Measurements from ENCODE around the gene ZHX3. TPM values are rescaled to one million over a fixed set of nuclear protein-coding genes. Genes with fewer than 3 reads are reported as not detected.

Gene ZHX3
- total RNA-seq, 3 donors from 2014 or later (not counting 1 experiment from before 2014, with no cell fraction given) = 9.0 to 11.8 (median 10.3) TPM

GRCh38 chr20:41138475-41139226 is 178.9 kb downstream of the ZHX3 start:
- ATAC-seq (peak; percentile 27 to 45 (median 38)), DNase-seq (peak; percentile 39 to 77)
- intact Hi-C loops (cut with micrococcal nuclease) = loop anchor here (5.0 kb wide), 1 partner anchor 179 kb away; the partner anchor contains the start of gene ZHX3
- Mint-ChIP-seq H3K27ac (peak overlapping the region; percentile 93 to 94), H3K36me3 (no peaks in the 10 kb centered on the region), H3K4me1 (peaks cover 73 to 77% of the 10 kb centered on the region in 2 donors), H3K27me3 (ENCODE audit: low read depth in 2 of 2) (no peaks in the 10 kb centered on the region), H3K4me3 (peak overlapping the region; percentile 91), H3K9me3 (no peaks in the 10 kb centered on the region)
- peak overlapping the region; percentile 68 for H3K27ac ChIP-seq (ENCODE audit: low read length)
- peak overlapping the region; percentile 54 for H3K4me3 ChIP-seq (ENCODE audit: low read length)
- no peaks in the 10 kb centered on the region for H3K27me3 ChIP-seq (ENCODE audit: control insufficient read depth, insufficient read depth, low read length)
- TF ChIP-seq CTCF (IDR thresholded peaks at IDR 0.05) = no peak
- H3K4me1 ChIP-seq (ENCODE audit: control insufficient read depth, insufficient read depth, low read length) = peaks cover 77% of the 10 kb centered on the region
- no peaks in the 10 kb centered on the region for H3K36me3 ChIP-seq (ENCODE audit: control insufficient read depth, insufficient read depth, low read length)
- WGBS (ENCODE audit: insufficient coverage) = 19% methylated on average over 12 of the region's 12 CpGs
- H3K9me3 ChIP-seq (ENCODE audit: control insufficient read depth, insufficient read depth, low read length) = no peaks in the 10 kb centered on the region

- WGBS (ENCODE audit: insufficient coverage) = 2% methylated on average over 66 of the region's 66 CpGs
- H3K9me3 Mint-ChIP-seq = no peaks in the 10 kb centered on the region
- H3K27me3 Mint-ChIP-seq (ENCODE audit: low read depth in 2 of 2) = no peaks in the 10 kb centered on the region
- DNase-seq (peak; percentile 68 to 76), ATAC-seq (peak; percentile 30 to 54 (median 37))
- intact Hi-C loops (cut with micrococcal nuclease) = loop anchor here (5.0 kb wide), 1 partner anchor 179 kb away; the partner anchor contains the start of gene ZHX3
- H3K27me3 ChIP-seq (ENCODE audit: control insufficient read depth, insufficient read depth, low read length) = no peaks in the 10 kb centered on the region
- H3K27ac ChIP-seq (ENCODE audit: low read length) = peak overlapping the region; percentile 68
- peaks cover 69% of the 10 kb centered on the region for H3K4me1 ChIP-seq (ENCODE audit: control insufficient read depth, insufficient read depth, low read length)
- H3K36me3 ChIP-seq (ENCODE audit: control insufficient read depth, insufficient read depth, low read length) = no peaks in the 10 kb centered on the region
- no peaks in the 10 kb centered on the region for H3K36me3 Mint-ChIP-seq
- no peaks in the 10 kb centered on the region for H3K9me3 ChIP-seq (ENCODE audit: control insufficient read depth, insufficient read depth, low read length)
- peak overlapping the region; percentile 91 for H3K4me3 Mint-ChIP-seq
- H3K4me3 ChIP-seq (ENCODE audit: low read length) = peak overlapping the region; percentile 54
- no peak for TF ChIP-seq CTCF (IDR thresholded peaks at IDR 0.05)
- H3K27ac Mint-ChIP-seq = peak overlapping the region; percentile 93 to 94
- H3K4me1 Mint-ChIP-seq = peaks cover 65 to 69% of the 10 kb centered on the region in 2 donors
Observed at GRCh38 chr20:41137614-41138474, 179.7 kb downstream of the ZHX3 start.

- WGBS (ENCODE audit: insufficient coverage) = under 1% methylated on average over 121 of the region's 121 CpGs
- peak within 1 kb of the TSS; percentile 92 for H3K4me3 Mint-ChIP-seq
- intact Hi-C loops (cut with micrococcal nuclease) = loop anchor here (5.0 kb wide), 1 partner anchor 180 kb away; the partner anchor contains the start of gene ZHX3
- H3K27ac Mint-ChIP-seq = peak within 1 kb of the TSS; percentile 93 to 94
- DNase-seq (peak; percentile 78 to 90), ATAC-seq (peak; percentile 69 to 83 (median 75))
- Histone ChIP-seq H3K27ac (ENCODE audit: low read length) (peak within 1 kb of the TSS; percentile 68), H3K4me3 (ENCODE audit: low read length) (peak within 1 kb of the TSS; percentile 54), H3K36me3 (ENCODE audit: control insufficient read depth, insufficient read depth, low read length) (no peaks in the 10 kb centered on the region), H3K4me1 (ENCODE audit: control insufficient read depth, insufficient read depth, low read length) (peaks cover 60% of the 10 kb centered on the region), H3K27me3 (ENCODE audit: control insufficient read depth, insufficient read depth, low read length) (no peaks in the 10 kb centered on the region), H3K9me3 (ENCODE audit: control insufficient read depth, insufficient read depth, low read length) (no peaks in the 10 kb centered on the region)
- no peaks in the 10 kb centered on the region for H3K9me3 Mint-ChIP-seq
- no peaks in the 10 kb centered on the region for H3K27me3 Mint-ChIP-seq (ENCODE audit: low read depth in 2 of 2)
- H3K4me1 Mint-ChIP-seq = peaks cover 56 to 60% of the 10 kb centered on the region in 2 donors
- no peak for TF ChIP-seq CTCF (IDR thresholded peaks at IDR 0.05)
- H3K36me3 Mint-ChIP-seq = no peaks in the 10 kb centered on the region
Observed at GRCh38 chr20:41136680-41137613, 180.6 kb downstream of the ZHX3 start, which contains the start of gene PLCG1. Gene PLCG1, plus strand, starts transcription at chr20:41137543. Its CDS starts 99 bp downstream, at chr20:41137642.
